Kidney (tissue), 14 donors: Measurements from ENCODE around the gene KIF26B. TPM values are rescaled to one million over a fixed set of nuclear protein-coding genes. Genes with fewer than 3 reads are reported as not detected.

Source experiments
- DNase-seq, 5 donors: peaks; one replicate each; pipeline ENCODE4 v3.0.0-alpha.2; 2013 to 2020
- FAIRE-seq: peaks from 2 replicates; lab custom pipeline; 2012; peaks lifted over from hg19 to GRCh38; lab: Jason Lieb, UNC
- H3K27ac ChIP-seq, 2 donors: one replicate each; pipeline ENCODE4 v1.7.0; 2013; ENCODE audit warnings: low read depth in 2 of 2, low read length in 2 of 2, inconsistent platforms in 1 of 2
- H3K27me3 ChIP-seq: one replicate; pipeline ENCODE4 v1.7.1; 2013; ENCODE audit warnings: low read length, inconsistent platforms; ENCODE audit not compliant: control insufficient read depth, insufficient read depth
- H3K36me3 ChIP-seq, 3 donors: one replicate each; pipeline versions ENCODE4 v1.7.0 to v1.7.1; 2013; ENCODE audit warnings: low read length in 3 of 3, control low read depth in 1 of 3, inconsistent platforms in 1 of 3; ENCODE audit not compliant: insufficient read depth in 3 of 3, control insufficient read depth in 2 of 3
- H3K4me1 ChIP-seq, 3 donors: one replicate each; pipeline versions ENCODE4 v1.7.0 to v1.7.1; 2013; ENCODE audit warnings: low read length in 3 of 3, inconsistent platforms in 1 of 3, low read depth in 1 of 3; ENCODE audit not compliant: control insufficient read depth in 2 of 3, insufficient read depth in 2 of 3
- H3K4me3 ChIP-seq, 3 donors: one replicate each; pipeline versions ENCODE4 v1.7.0 to v1.8.1; 2013; ENCODE audit warnings: low read length in 3 of 3, control low read depth in 1 of 3, inconsistent platforms in 1 of 3
- H3K9ac ChIP-seq, 3 donors: one replicate each; pipeline versions ENCODE4 v1.7.0 to v1.7.1; 2013; ENCODE audit warnings: low read length in 3 of 3, control low read depth in 1 of 3, inconsistent platforms in 1 of 3
- H3K9me3 ChIP-seq, 3 donors: one replicate each; pipeline versions ENCODE4 v1.7.0 to v1.7.1; 2013; ENCODE audit warnings: low read length in 3 of 3, control low read depth in 1 of 3, inconsistent platforms in 1 of 3; ENCODE audit not compliant: control insufficient read depth in 2 of 3, insufficient read depth in 1 of 3
- intact Hi-C: fragments of 100-400 bp; cut with DNase I; formaldehyde crosslinking; loops from one replicate; pipeline ENCODE4 v1.11.1; 2022
- polyA plus RNA-seq: library from polyadenylated mRNA; stranded (reverse); fragments of 350-450 nt; fragmentation: Illumina TruSeq; extraction: RNeasy Lipid Tissue Mini Kit (QIAGEN cat#74804); gene quantifications from one replicate; pipeline ENCODE4 v1.2.3, GENCODE V29; 2014; ENCODE audit warnings: low read depth, low replicate concordance; ENCODE audit not compliant: insufficient read depth
- total RNA-seq: library from RNA; stranded (reverse); fragmentation: NEBNext Ultra II Directional; extraction: Animal tissue kit (Norgen Biotek cat#: 25700); gene quantifications from one replicate; pipeline ENCODE4 v1.2.1, GENCODE V29; 2021
- TF ChIP-seq, protein P1 (sequence below): IDR thresholded peaks from 3 replicates; pipeline ENCODE4 v1.5.1; 2012; ENCODE audit warnings: mild to moderate bottlenecking, moderate library complexity, borderline replicate concordance; ENCODE audit not compliant: insufficient read depth; ENCODE audit errors: extremely low read depth
- donor health status: control.
- donor health status: control.
- donor health status: control.
- donor health status: control.
- donor health status: control.
- donor health status: DM: yes; HTN: yes; CAD: no.
- donor health status: Normal renal cell carcinoma (clear cell type).

The KIF26B gene
- total and polyA plus RNA-seq, 2 donors from 2014 or later = 0.52 to 10.7 TPM

GRCh38 chr1:245378745-245379144, 224.0 kb downstream of the KIF26B start:
- Histone ChIP-seq H3K27ac (no peak overlapping the region), H3K36me3 (no peaks in the 10 kb centered on the region), H3K9me3 (no peaks in the 10 kb centered on the region), H3K27me3 (no peaks in the 10 kb centered on the region), H3K4me1 (no peaks in the 10 kb centered on the region), H3K4me3 (no peak overlapping the region), H3K9ac (no peak overlapping the region)
- intact Hi-C loops = no loop called here
- TF ChIP-seq, protein P1, sequence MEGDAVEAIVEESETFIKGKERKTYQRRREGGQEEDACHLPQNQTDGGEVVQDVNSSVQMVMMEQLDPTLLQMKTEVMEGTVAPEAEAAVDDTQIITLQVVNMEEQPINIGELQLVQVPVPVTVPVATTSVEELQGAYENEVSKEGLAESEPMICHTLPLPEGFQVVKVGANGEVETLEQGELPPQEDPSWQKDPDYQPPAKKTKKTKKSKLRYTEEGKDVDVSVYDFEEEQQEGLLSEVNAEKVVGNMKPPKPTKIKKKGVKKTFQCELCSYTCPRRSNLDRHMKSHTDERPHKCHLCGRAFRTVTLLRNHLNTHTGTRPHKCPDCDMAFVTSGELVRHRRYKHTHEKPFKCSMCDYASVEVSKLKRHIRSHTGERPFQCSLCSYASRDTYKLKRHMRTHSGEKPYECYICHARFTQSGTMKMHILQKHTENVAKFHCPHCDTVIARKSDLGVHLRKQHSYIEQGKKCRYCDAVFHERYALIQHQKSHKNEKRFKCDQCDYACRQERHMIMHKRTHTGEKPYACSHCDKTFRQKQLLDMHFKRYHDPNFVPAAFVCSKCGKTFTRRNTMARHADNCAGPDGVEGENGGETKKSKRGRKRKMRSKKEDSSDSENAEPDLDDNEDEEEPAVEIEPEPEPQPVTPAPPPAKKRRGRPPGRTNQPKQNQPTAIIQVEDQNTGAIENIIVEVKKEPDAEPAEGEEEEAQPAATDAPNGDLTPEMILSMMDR = no peak
- FAIRE-seq = no peak
- no peak for DNase-seq

GRCh38 chr1:245380790-245381535, 226.2 kb downstream of the KIF26B start:
- FAIRE-seq (no peak), DNase-seq (peak in 2 of 5 donors; percentile 48 to 56)
- H3K27me3 ChIP-seq = no peaks in the 10 kb centered on the region
- no peak overlapping the region for H3K27ac ChIP-seq
- H3K4me1 ChIP-seq = no peaks in the 10 kb centered on the region
- intact Hi-C loops = no loop called here
- H3K4me3 ChIP-seq = no peak overlapping the region
- H3K9me3 ChIP-seq = no peaks in the 10 kb centered on the region
- no peak overlapping the region for H3K9ac ChIP-seq
- TF ChIP-seq, protein P1 = peak; percentile 24
- H3K36me3 ChIP-seq = no peaks in the 10 kb centered on the region

GRCh38 chr1:245382981-245383380, 228.2 kb downstream of the KIF26B start:
- Histone ChIP-seq H3K4me3 (no peak overlapping the region), H3K27me3 (no peaks in the 10 kb centered on the region), H3K9ac (no peak overlapping the region), H3K27ac (no peak overlapping the region), H3K9me3 (no peaks in the 10 kb centered on the region), H3K4me1 (no peaks in the 10 kb centered on the region), H3K36me3 (no peaks in the 10 kb centered on the region)
- FAIRE-seq = no peak
- DNase-seq = no peak
- TF ChIP-seq, protein P1 = no peak
- intact Hi-C loops = no loop called here
